Stimulated activated CD8-positive, alpha-beta memory T cell treated with anti-CD3 and anti-CD28 coated beads, Interleukin-12 subunit alpha, Interleukin-12 subunit beta, amount 100 ng/mL, for 4 hours (primary cell): Measurements from ENCODE around the gene GALNT5.

ENCODE experiments used
- DNase-seq: peaks from one replicate; pipeline ENCODE4 v3.0.0-alpha.2; 2020; ENCODE audit warnings: low read depth

Gene GALNT5

GRCh38 chr2:157290525-157290924, 33.0 kb downstream of the GALNT5 start:
- DNase-seq = no peak

DNA sequence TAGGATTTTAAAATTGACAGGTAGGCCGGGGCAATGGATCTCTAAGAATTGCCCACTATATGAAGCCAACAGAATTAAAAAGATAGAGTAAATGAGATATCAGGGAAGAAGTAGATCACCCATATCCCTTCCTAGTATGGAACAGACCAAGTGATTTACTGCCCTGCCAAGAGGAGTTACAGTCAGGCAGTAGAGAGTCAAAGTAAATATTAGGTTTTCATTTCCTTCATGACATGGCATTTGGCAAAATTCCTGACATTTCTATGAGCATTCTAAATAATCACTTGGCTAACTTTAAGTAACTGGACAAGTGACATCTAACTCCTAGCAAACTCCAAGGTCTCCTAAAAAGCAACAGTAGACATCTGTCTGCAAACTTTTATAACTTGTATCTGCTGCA, 33.5 kb downstream of the GALNT5 start:
- DNase-seq = no peak

DNA sequence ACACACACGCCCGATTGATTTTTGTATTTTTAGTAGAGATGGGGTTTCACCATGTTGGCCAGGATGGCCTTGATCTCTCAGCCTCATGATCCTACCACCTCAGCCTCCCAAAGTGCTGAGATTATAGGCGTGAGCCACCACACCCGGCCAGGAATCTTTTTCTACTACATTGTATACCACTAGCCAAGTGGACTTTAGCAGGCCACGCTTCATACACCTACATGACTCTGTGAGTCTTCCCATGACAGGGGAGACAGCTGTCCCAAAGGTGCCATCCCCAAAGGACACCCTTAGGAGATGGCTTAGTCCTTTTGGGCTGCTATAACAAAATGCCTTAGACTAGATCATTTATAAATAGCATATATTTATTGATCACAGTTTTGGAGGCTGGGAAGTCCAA, 35.3 kb downstream of the GALNT5 start:
- no peak for DNase-seq

DNA sequence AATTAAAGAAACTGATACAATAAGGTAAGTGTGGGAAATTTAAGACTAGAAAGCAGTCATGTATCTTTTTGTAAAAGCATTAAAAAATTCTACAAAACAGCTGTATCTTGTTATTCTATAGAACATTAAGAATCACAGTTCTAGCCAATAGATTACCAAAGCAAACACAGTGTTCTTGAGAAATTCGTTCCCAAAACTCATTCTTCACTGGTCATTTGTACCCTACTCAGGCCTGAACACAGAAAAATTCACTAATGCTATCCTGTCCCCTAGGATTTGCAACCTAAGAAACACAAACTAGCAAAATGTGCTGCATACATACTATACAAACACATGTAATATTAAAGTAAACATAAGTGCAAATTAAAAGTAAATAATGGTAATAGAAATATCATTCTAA, 39.0 kb downstream of the GALNT5 start:
- DNase-seq = no peak

DNA sequence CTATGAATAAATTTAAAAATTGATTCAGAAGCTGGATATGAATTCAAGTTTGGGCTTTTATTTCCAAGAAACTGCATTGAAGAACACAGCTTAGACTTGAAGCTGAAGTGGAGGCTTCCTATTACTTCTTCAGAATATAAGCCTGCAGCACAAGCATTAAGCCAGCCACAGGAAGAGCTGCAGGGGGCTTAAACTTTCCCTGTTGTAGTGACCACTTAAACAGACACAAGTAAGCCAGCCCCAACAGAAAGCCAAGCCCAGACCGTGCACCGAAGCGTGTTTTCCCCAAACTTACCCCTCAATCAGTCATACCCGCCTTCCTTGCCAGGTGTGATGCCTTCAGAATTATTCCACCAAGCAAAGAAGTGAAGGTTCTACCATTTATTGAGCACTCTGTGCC, 39.5 kb downstream of the GALNT5 start:
- DNase-seq = no peak

DNA sequence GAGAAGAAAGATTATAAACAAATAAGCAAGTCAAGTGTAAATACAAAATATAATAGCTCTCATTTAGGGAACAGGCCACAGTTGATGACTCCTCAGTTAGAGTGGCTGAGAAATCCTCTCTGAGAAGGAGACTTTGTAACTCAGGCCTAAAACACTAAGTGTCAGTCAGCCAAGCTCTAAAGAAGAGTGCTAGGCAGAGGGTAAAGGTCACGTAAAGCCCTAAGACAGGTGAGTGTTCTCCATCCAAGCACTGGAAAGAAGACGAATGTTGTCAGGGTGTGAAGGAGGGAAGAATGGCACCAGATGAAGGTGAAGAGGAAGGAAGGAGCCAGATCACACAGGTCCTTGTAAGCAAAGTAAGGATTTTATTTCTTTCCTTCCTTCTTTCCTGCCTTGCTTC, 43.8 kb downstream of the GALNT5 start:
- no peak for DNase-seq

- DNase-seq = no peak
Measured at GRCh38 chr2:157302492-157303099, 45.1 kb downstream of the GALNT5 start.

DNA sequence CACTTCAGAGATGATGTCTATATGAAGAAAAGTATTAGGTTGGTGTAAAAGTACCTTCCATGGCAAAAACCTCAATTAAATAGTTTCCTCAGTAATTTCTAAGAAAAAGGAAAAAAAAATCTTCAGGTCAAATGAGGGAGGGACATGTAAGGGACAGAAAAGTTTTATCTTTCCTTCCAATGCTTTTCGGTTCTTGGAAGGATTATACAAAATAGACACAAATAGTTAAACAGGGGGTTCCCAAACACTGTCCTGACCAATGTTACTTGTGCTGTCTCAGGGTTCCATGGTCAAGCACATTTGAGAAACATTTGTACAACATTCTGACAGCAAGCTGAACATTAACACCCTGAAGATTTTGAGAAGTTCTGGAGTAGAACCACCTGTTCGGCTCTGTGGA, 46.1 kb downstream of the GALNT5 start:
- no peak for DNase-seq

- no peak for DNase-seq
Measured at GRCh38 chr2:157304811-157305722, 47.6 kb downstream of the GALNT5 start.

DNA sequence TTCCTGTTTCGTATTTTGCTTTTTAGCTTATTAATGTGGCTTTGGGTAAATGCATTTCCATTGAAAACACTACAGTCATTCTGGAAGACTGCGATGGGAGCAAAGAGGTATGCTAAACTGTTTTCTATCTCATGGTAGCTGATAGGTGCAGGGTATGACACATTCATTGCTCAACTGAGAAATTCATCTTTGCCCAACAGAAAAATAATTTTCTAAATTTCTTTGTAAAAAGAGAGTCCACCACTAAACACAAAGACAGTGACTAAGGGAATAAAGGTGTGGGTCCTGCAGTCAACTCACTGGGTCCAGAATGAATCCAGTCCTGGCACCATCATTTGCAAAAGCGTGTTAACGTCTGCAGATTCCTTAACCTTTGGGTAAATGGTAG, 48.2 kb downstream of the GALNT5 start:
- no peak for DNase-seq

GRCh38 chr2:157307021-157307420, 49.5 kb downstream of the GALNT5 start:
- no peak for DNase-seq

DNA sequence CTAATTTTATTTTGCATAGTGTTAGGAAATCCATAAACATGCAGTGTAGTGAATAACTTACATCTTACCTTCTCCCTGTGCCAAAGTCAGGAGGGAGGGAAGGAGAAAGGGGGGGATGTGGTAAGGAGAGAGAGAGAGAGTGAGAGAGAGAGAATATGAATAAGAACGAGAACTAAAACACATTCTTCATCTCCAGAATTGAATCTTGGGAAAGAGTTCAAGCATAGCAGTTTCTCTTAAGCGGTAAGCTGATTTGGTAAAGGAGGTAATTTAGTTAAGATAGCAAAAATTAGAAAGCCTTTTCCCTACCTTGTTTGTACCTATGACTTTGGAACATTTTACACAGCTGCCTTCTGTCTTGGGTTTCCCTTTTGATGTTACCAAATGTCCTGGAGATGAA, 52.4 kb downstream of the GALNT5 start:
- DNase-seq = no peak

DNA sequence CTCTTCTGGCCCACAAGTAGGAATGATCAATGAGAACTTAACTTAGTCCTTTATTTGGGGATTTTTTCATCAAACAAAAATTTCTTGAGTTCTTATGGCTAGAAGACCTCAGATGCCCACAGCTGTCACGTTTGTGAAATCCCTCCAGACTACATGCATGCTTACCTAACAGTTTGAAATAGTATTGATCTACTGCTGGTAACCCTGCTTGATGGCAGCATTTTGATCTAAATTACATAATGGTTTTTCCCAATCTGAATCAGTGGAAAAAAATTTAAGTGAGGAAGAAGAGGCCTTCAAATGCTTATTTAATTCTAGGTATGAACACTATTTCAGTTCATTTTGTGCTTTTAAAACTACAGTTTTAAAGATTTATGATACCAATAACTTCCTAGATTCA, 54.2 kb downstream of the GALNT5 start:
- no peak for DNase-seq

GRCh38 chr2:157312866-157313486, 55.5 kb downstream of the GALNT5 start:
- DNase-seq = no peak

DNA sequence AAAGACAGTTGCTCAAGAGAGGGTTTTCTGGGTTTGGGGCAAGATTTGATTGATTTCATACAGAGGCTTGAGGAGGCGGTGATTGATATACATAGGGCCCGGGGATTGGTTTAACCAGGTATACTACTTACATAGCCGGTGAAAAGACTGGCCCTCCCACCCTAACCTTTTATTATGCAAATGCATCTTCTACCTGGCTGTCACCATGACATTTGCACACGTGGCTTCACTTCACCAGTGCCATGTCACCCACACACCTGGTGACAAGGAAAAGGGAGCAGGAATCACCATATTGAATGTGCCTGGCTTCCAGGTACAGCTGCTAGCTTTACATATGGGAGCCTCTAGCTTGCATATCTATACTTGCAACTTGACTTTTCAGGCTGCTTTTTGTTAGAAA, 58.4 kb downstream of the GALNT5 start:
- DNase-seq = no peak

GRCh38 chr2:157318884-157319283, 61.4 kb downstream of the GALNT5 start:
- DNase-seq = no peak

DNA sequence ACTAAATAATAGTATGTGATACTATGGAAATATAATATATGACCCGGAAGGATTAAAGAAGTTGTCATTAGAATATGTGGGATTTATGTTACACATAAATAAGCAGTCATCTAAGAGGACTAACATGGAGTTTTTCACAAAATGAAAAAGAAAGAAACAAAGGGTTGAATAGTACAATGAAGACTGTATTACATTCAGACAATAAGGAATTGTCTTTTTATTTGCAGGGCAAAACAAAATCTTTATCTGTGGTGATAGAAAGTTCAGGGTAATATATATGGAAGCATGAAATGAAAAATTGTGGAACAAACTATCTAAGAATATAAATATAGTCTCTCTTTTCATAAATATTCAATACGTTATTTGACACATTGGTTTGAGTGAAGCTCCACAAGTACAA, 62.3 kb downstream of the GALNT5 start:
- DNase-seq = no peak

DNA sequence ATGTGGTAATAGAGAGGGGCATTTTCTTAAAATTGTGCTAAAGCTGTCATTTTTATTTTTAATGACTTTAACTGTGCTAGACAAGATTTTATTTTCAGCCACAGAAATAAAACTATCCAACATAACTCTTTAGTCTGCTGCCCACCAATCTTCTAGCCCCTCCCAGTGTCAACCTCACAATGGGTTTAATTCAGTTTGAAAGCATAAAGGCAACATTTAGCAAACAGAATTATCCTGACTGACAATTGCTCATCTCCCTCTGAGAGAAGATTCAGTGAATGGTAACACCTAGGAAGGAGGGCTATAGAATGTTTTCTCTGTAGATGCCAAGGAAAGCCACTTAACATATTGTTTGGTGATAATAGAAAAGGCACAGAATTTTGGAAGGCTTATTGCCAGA, 62.9 kb downstream of the GALNT5 start:
- DNase-seq = no peak

DNA sequence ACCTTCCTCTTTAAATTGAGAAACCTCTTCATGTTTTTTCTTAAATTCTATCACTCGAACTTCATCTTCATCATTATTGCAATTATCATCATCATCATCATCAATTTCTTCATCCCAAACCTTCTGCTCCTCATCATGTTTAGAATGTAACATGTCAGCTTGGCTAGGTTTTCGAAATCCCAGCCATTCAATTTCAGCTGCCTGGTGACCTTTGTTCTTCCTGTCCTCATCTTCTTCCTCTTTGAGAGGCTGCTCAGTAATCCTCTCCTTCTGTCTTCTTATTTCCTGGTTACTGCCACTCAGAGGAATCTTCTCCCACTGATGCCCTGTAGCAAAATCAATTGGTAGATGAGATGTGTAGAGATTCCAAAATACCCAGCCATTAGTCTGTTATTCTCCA, 64.0 kb downstream of the GALNT5 start:
- DNase-seq = no peak

- DNase-seq = no peak
Measured at GRCh38 chr2:157322432-157322831, 64.9 kb downstream of the GALNT5 start.

DNA sequence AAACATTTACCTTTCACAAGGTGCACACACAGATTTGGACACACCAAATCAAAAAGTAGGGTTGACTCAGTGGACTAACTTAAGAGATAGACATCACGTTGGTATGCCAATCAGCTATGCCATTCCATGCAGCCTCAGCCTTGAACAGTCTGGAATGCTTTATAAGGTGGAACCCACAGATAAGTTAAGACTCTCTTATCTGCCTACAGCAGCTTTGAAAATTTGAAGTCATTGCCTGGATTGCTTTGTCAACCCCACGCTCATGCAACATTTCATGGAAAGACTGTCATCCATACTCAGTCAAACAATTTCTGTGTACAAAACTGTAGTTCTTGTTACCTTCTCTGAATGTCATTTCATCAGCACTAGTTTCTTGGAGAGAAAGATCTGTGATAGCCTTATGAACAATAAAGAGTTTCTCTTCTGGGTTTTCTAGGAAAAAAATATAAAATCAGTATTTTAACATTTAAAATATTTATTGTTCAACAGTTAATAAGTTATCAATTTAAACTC, 66.9 kb downstream of the GALNT5 start:
- DNase-seq = no peak

DNA sequence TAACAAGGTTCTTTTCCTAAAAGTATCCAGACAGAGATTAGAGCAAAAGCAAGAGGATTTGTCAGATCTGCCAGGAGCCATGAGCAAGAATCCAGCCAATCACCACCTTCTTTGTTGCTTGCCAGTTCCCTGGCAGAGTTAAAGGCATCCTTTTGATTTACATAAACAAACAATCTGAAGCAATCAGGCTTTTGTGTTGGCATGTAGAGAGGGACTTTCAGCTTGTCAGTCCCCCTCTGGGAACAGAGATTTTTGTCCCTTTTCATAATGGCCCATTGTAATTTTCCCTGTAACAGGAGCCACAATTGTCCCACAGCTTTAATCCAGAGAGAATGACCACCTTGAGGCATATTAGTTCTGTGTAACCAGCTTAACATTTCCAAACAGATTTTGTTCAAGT, 68.3 kb downstream of the GALNT5 start, which contains the start of gene ERMN:
ERMN (minus strand) TSS at position 39 of the 400 bp plus-strand sequence. CDS start 182 bp downstream, outside the sequence.
- no peak for DNase-seq

DNA sequence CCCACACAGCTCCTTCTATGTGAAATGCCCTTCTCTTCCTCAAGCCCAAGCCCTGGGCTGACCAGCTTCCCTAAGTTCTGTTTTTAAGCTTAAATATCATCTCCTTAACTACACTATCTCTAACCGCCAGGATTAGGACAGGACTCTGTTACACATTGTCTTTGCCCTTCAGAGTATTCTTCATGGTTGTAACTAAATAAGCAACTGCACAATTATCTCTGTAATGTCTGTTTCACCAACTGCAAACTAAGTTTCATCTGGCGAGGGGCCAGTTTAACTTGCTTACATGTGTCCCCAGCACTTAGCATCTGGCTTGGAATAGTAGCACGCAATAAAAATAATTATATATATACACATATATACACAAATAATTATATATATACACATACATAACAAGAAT, 69.2 kb downstream of the GALNT5 start:
- DNase-seq = no peak
